IPS-18a (cell line): Measurements from ENCODE around the gene ACVR2B.

Experiments used
- H3K27ac ChIP-seq: one replicate; pipeline ENCODE4 v1.5.1; 2013; ENCODE audit warnings: low read length
- H3K27me3 ChIP-seq: one replicate; pipeline ENCODE4 v1.6.1; 2013; ENCODE audit warnings: mild to moderate bottlenecking, low read length; ENCODE audit not compliant: control insufficient read depth, insufficient read depth
- H3K36me3 ChIP-seq: one replicate; pipeline ENCODE4 v1.6.1; 2013; ENCODE audit warnings: low read depth, low read length; ENCODE audit not compliant: control insufficient read depth
- H3K4me1 ChIP-seq: one replicate; pipeline ENCODE4 v1.6.1; 2013; ENCODE audit warnings: low read depth, low read length; ENCODE audit not compliant: control insufficient read depth
- H3K4me3 ChIP-seq: one replicate; pipeline ENCODE4 v1.5.1; 2013; ENCODE audit warnings: low read length
- H3K9ac ChIP-seq: one replicate; pipeline ENCODE4 v1.6.1; 2013; ENCODE audit warnings: mild to moderate bottlenecking, low read length, moderate library complexity
- H3K9me3 ChIP-seq: one replicate; pipeline ENCODE4 v1.6.1; 2013; ENCODE audit warnings: low read depth, low read length; ENCODE audit not compliant: control insufficient read depth

The ACVR2B gene

GRCh38 chr3:38519000-38519399, 65.3 kb downstream of the ACVR2B start:
- peaks cover 29% of the 10 kb centered on the region for H3K4me1 ChIP-seq
- H3K27ac ChIP-seq: no peak overlapping the region
- H3K9me3 ChIP-seq: no peaks in the 10 kb centered on the region
- H3K27me3 ChIP-seq: no peaks in the 10 kb centered on the region
- H3K9ac ChIP-seq: no peak overlapping the region
- H3K4me3 ChIP-seq: no peak overlapping the region
- peaks cover 5% of the 10 kb centered on the region for H3K36me3 ChIP-seq

- no peaks in the 10 kb centered on the region for H3K27me3 ChIP-seq
- H3K27ac ChIP-seq: no peak overlapping the region
These were observed 66.0 kb downstream of the ACVR2B start for GRCh38 chr3:38519651-38520050.

GRCh38 chr3:38521391-38521987, 67.8 kb downstream of the ACVR2B start:
- H3K36me3 ChIP-seq: peaks cover 22% of the 10 kb centered on the region
- H3K27me3 ChIP-seq: no peaks in the 10 kb centered on the region

More at GRCh38 chr3:38519651-38520050, 66.0 kb downstream of the ACVR2B start:
- H3K9ac ChIP-seq: no peak overlapping the region
- peaks cover 29% of the 10 kb centered on the region for H3K4me1 ChIP-seq
- H3K36me3 ChIP-seq: peaks cover 12% of the 10 kb centered on the region
- no peaks in the 10 kb centered on the region for H3K9me3 ChIP-seq
- peak overlapping the region; percentile 4 for H3K4me3 ChIP-seq

GRCh38 chr3:38522002-38522401, 68.3 kb downstream of the ACVR2B start:
- no peak overlapping the region for H3K27ac ChIP-seq
- peaks cover 22% of the 10 kb centered on the region for H3K36me3 ChIP-seq
- H3K9me3 ChIP-seq: no peaks in the 10 kb centered on the region
- peaks cover 29% of the 10 kb centered on the region for H3K4me1 ChIP-seq
- H3K9ac ChIP-seq: no peak overlapping the region
- no peaks in the 10 kb centered on the region for H3K27me3 ChIP-seq
- H3K4me3 ChIP-seq: no peak overlapping the region

More at GRCh38 chr3:38521391-38521987, 67.8 kb downstream of the ACVR2B start:
- no peak overlapping the region for H3K4me3 ChIP-seq
- no peak overlapping the region for H3K27ac ChIP-seq
- peaks cover 29% of the 10 kb centered on the region for H3K4me1 ChIP-seq
- H3K9me3 ChIP-seq: no peaks in the 10 kb centered on the region
- no peak overlapping the region for H3K9ac ChIP-seq

GRCh38 chr3:38524141-38524739, 70.5 kb downstream of the ACVR2B start:
- no peaks in the 10 kb centered on the region for H3K27me3 ChIP-seq
- H3K4me1 ChIP-seq: peaks cover 20% of the 10 kb centered on the region
- H3K9ac ChIP-seq: no peak overlapping the region
- peaks cover 22% of the 10 kb centered on the region for H3K36me3 ChIP-seq
- H3K27ac ChIP-seq: no peak overlapping the region
- no peaks in the 10 kb centered on the region for H3K9me3 ChIP-seq
- no peak overlapping the region for H3K4me3 ChIP-seq

- peaks cover under 1% of the 10 kb centered on the region for H3K4me1 ChIP-seq
- no peaks in the 10 kb centered on the region for H3K9me3 ChIP-seq
- peaks cover 22% of the 10 kb centered on the region for H3K36me3 ChIP-seq
- no peak overlapping the region for H3K27ac ChIP-seq
- no peak overlapping the region for H3K4me3 ChIP-seq
- no peaks in the 10 kb centered on the region for H3K27me3 ChIP-seq
- H3K9ac ChIP-seq: no peak overlapping the region
These were observed 73.1 kb downstream of the ACVR2B start for GRCh38 chr3:38526792-38527191.

GRCh38 chr3:38528457-38528856, 74.8 kb downstream of the ACVR2B start:
- Histone ChIP-seq H3K27me3 (no peaks in the 10 kb centered on the region), H3K9me3 (no peaks in the 10 kb centered on the region), H3K4me1 (peaks cover 6% of the 10 kb centered on the region), H3K36me3 (peaks cover 22% of the 10 kb centered on the region), H3K9ac (no peak overlapping the region), H3K27ac (no peak overlapping the region), H3K4me3 (no peak overlapping the region)

- Histone ChIP-seq H3K27me3 (no peaks in the 10 kb centered on the region), H3K4me3 (no peak overlapping the region), H3K27ac (no peak overlapping the region), H3K9ac (no peak overlapping the region), H3K9me3 (no peaks in the 10 kb centered on the region), H3K36me3 (no peaks in the 10 kb centered on the region), H3K4me1 (peaks cover 16% of the 10 kb centered on the region)
These were observed 78.8 kb downstream of the ACVR2B start for GRCh38 chr3:38532529-38532928.

- Histone ChIP-seq H3K27me3 (no peaks in the 10 kb centered on the region), H3K9ac (no peak overlapping the region), H3K4me1 (peaks cover 16% of the 10 kb centered on the region), H3K27ac (no peak overlapping the region), H3K9me3 (no peaks in the 10 kb centered on the region), H3K4me3 (no peak overlapping the region), H3K36me3 (no peaks in the 10 kb centered on the region)
These were observed 79.7 kb downstream of the ACVR2B start for GRCh38 chr3:38533285-38533976.

GRCh38 chr3:38534180-38534579, 80.5 kb downstream of the ACVR2B start:
- Histone ChIP-seq H3K4me1 (peaks cover 16% of the 10 kb centered on the region), H3K9ac (no peak overlapping the region), H3K9me3 (no peaks in the 10 kb centered on the region), H3K4me3 (no peak overlapping the region), H3K36me3 (no peaks in the 10 kb centered on the region), H3K27ac (no peak overlapping the region), H3K27me3 (no peaks in the 10 kb centered on the region)

- Histone ChIP-seq H3K27ac (no peak overlapping the region), H3K4me1 (peaks cover 16% of the 10 kb centered on the region), H3K9me3 (no peaks in the 10 kb centered on the region), H3K27me3 (no peaks in the 10 kb centered on the region), H3K4me3 (no peak overlapping the region), H3K36me3 (no peaks in the 10 kb centered on the region), H3K9ac (no peak overlapping the region)
These were observed 80.9 kb downstream of the ACVR2B start for GRCh38 chr3:38534604-38535003.
